ENCODE results near the gene INPP5D. TPM values are rescaled to one million over a fixed set of nuclear protein-coding genes. Genes with fewer than 3 reads are reported as not detected.

The INPP5D gene
- total and polyA plus RNA-seq, 2 of the 8 experiments (the other 6 are each of a cell fraction or from before 2014, with no cell fraction given) = 4.5 to 7.1 TPM

- H4K8ac ChIP-seq (ENCODE audit: extremely low read depth, insufficient read depth, low read length) = no peak overlapping the region
- no peak overlapping the region for H3K27ac ChIP-seq (ENCODE audit: low read depth, low read length)
- no peak overlapping the region for H3K23ac ChIP-seq (ENCODE audit: insufficient read length)
- H4K91ac ChIP-seq (replicated peaks; ENCODE audit: insufficient read length, low read length) = no peak overlapping the region
- no peak overlapping the region for H2BK12ac ChIP-seq (ENCODE audit: low read depth, low read length)
- no peak overlapping the region for H3K9ac ChIP-seq (replicated peaks in 1 of 4; ENCODE audit: extremely low read depth in 1 of 4, low read depth in 3 of 4, low read length in 3 of 4)
- no peak overlapping the region for H2BK5ac ChIP-seq (ENCODE audit: low read depth, low read length)
- no peaks in the 10 kb centered on the region for H3K79me2 ChIP-seq (ENCODE audit: control insufficient read depth in 1 of 2, insufficient read depth in 2 of 2, low read length in 2 of 2)
- H3K79me1 ChIP-seq (ENCODE audit: low read depth, low read length) = no peaks in the 10 kb centered on the region; the same call in 1 of the 2 replicates
- no peak overlapping the region for H2AFZ ChIP-seq (ENCODE audit: low read length)
- no peak overlapping the region for H2BK120ac ChIP-seq (replicated peaks; ENCODE audit: low read depth, low read length)
- DNase-seq (ENCODE audit: low read depth in 1 of 2, low spot score in 2 of 2) (no peak), FAIRE-seq (no peak)
- WGBS, 2 experiments (ENCODE audit: extremely low coverage in 1 of 2, insufficient coverage in 1 of 2, insufficient read length in 1 of 2, insufficient replicate concordance in 2 of 2, low coverage in 1 of 2, low lambda C conversion rate in 2 of 2, missing lambda C conversion rate in 1 of 2) = 92% methylated on average over 2 of the region's 2 CpGs; no CpG with 5 or more reads in 1 of the 2 experiments
- no peaks in the 10 kb centered on the region for H3K36me3 ChIP-seq (ENCODE audit: control insufficient read depth in 2 of 4, insufficient read depth in 4 of 4, low read length in 3 of 4)
- H2BK15ac ChIP-seq (ENCODE audit: low read length) = no peak overlapping the region
- no peak overlapping the region for H2AK5ac ChIP-seq (ENCODE audit: low read depth, low read length)
- H2BK20ac ChIP-seq (ENCODE audit: low read length) = no peak overlapping the region
- H3K9me3 ChIP-seq (ENCODE audit: insufficient read depth in 2 of 2, low read depth in 1 of 2, low read length in 1 of 2) = no peaks in the 10 kb centered on the region
- no peak overlapping the region for H3K56ac ChIP-seq (replicated peaks; ENCODE audit: insufficient read length, low read depth, low read length)
- POLR2A ChIA-PET (ENCODE audit: partially characterized antibody) = interaction anchor here (0.6 kb wide), 1 partner anchor 13 kb away, joined by 3 read pairs; no protein-coding TSS in a partner anchor
- H4K20me1 ChIP-seq (replicated peaks in 1 of 2; ENCODE audit: control insufficient read depth in 1 of 2, insufficient read depth in 2 of 2, low read length in 2 of 2) = no peaks in the 10 kb centered on the region
- no peak overlapping the region for H3K4me3 ChIP-seq (ENCODE audit: extremely low read depth in 1 of 4, insufficient read depth in 2 of 4, low read depth in 3 of 4, low read length in 4 of 4)
- no peaks in the 10 kb centered on the region for H3K27me3 ChIP-seq (replicated peaks in 1 of 4; ENCODE audit: control insufficient read depth in 3 of 4, extremely low read depth in 1 of 4, insufficient read depth in 3 of 4, low read length in 3 of 4)
- no peak overlapping the region for H3K18ac ChIP-seq (ENCODE audit: extremely low read depth, low read length)
- peaks cover 5 to 23% (median 11%) of the 10 kb centered on the region in 4 experiments; a peak in 6 of 7 replicates for H3K4me1 ChIP-seq (replicated peaks in 1 of 4; ENCODE audit: control insufficient read depth in 3 of 4, insufficient read depth in 4 of 4, low read length in 3 of 4)
- no peak overlapping the region for H3K14ac ChIP-seq (ENCODE audit: insufficient read length)
- CTCF ChIA-PET (ENCODE audit: partially characterized antibody) = no interaction called here
- no peak overlapping the region for H3K4me2 ChIP-seq (ENCODE audit: insufficient read depth in 1 of 2, low read depth in 2 of 2, low read length in 2 of 2)
- no peak overlapping the region for H4K5ac ChIP-seq (ENCODE audit: insufficient read length, low read depth, low read length)
- H3K23me2 ChIP-seq (ENCODE audit: low read depth, low read length) = no peaks in the 10 kb centered on the region
- H3K4ac ChIP-seq (replicated peaks; ENCODE audit: insufficient read length, low read depth, low read length) = no peak overlapping the region
- TF ChIP-seq TEAD4 (IDR thresholded peaks at IDR 0.05; ENCODE audit: low read depth, low read length) = no peak
- no peak for TF ChIP-seq ATF3 (IDR thresholded peaks at IDR 0.05; ENCODE audit: insufficient read depth, low read depth, low read length)
- TF ChIP-seq RBBP5 (IDR thresholded peaks at IDR 0.05; ENCODE audit: borderline replicate concordance, low read depth, low read length) = no peak
- no peak for TF ChIP-seq EP300 (IDR thresholded peaks at IDR 0.05; ENCODE audit: borderline replicate concordance in 1 of 2, low read depth in 2 of 2, low read length in 2 of 2)
- no peak for TF ChIP-seq SP2 (IDR thresholded peaks at IDR 0.05; ENCODE audit: low read length)
- TF ChIP-seq, protein P1, sequence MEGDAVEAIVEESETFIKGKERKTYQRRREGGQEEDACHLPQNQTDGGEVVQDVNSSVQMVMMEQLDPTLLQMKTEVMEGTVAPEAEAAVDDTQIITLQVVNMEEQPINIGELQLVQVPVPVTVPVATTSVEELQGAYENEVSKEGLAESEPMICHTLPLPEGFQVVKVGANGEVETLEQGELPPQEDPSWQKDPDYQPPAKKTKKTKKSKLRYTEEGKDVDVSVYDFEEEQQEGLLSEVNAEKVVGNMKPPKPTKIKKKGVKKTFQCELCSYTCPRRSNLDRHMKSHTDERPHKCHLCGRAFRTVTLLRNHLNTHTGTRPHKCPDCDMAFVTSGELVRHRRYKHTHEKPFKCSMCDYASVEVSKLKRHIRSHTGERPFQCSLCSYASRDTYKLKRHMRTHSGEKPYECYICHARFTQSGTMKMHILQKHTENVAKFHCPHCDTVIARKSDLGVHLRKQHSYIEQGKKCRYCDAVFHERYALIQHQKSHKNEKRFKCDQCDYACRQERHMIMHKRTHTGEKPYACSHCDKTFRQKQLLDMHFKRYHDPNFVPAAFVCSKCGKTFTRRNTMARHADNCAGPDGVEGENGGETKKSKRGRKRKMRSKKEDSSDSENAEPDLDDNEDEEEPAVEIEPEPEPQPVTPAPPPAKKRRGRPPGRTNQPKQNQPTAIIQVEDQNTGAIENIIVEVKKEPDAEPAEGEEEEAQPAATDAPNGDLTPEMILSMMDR (IDR thresholded peaks at IDR 0.05; ENCODE audit: control extremely low read depth in 1 of 3, insufficient read depth in 1 of 3, low read depth in 1 of 3, low read length in 3 of 3) = no peak
- no peak for TF ChIP-seq BRCA1 (IDR thresholded peaks at IDR 0.05; ENCODE audit: low read depth, low read length)
- no peak for TF ChIP-seq CHD1 (IDR thresholded peaks at IDR 0.05; ENCODE audit: low read depth, low read length)
- TF ChIP-seq ATF2 (IDR thresholded peaks at IDR 0.05; ENCODE audit: low read length) = no peak
Measured at GRCh38 chr2:233137040-233137439, 76.9 kb downstream of the INPP5D start.

Measured in H1 (cell line).